ENCODE results near the gene PCDH7.

DNA sequence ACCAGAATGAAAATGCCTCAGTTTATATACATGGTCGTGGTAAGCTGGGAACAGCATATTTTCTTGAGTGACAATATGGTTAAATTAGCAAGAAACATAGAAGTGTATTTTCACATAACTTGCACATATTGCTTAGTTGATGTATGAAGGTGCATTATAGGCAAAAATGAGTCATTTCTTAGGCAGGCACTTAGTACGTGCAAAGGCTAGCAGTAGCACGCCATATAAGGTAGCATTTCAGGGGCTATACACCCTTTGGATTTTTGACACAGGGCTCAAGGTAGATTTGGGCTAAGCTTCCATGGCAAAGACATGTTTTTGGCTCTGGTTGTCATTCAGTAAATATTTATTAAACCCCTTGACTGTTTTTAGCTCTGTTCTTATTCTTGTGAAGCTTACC, 33.1 kb downstream of the PCDH7 start:
- TF ChIP-seq, protein P1, sequence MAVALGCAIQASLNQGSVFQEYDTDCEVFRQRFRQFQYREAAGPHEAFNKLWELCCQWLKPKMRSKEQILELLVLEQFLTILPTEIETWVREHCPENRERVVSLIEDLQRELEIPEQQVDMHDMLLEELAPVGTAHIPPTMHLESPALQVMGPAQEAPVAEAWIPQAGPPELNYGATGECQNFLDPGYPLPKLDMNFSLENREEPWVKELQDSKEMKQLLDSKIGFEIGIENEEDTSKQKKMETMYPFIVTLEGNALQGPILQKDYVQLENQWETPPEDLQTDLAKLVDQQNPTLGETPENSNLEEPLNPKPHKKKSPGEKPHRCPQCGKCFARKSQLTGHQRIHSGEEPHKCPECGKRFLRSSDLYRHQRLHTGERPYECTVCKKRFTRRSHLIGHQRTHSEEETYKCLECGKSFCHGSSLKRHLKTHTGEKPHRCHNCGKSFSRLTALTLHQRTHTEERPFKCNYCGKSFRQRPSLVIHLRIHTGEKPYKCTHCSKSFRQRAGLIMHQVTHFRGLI (tag by site-specific recombination; IDR thresholded peaks at IDR 0.05): no peak
- TF ChIP-seq TCF7L2 (IDR thresholded peaks at IDR 0.05; ENCODE audit: borderline replicate concordance, low read depth, low read length): no peak
- TF ChIP-seq, protein P2, sequence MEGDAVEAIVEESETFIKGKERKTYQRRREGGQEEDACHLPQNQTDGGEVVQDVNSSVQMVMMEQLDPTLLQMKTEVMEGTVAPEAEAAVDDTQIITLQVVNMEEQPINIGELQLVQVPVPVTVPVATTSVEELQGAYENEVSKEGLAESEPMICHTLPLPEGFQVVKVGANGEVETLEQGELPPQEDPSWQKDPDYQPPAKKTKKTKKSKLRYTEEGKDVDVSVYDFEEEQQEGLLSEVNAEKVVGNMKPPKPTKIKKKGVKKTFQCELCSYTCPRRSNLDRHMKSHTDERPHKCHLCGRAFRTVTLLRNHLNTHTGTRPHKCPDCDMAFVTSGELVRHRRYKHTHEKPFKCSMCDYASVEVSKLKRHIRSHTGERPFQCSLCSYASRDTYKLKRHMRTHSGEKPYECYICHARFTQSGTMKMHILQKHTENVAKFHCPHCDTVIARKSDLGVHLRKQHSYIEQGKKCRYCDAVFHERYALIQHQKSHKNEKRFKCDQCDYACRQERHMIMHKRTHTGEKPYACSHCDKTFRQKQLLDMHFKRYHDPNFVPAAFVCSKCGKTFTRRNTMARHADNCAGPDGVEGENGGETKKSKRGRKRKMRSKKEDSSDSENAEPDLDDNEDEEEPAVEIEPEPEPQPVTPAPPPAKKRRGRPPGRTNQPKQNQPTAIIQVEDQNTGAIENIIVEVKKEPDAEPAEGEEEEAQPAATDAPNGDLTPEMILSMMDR (tag by site-specific recombination; IDR thresholded peaks at IDR 0.05): no peak

All from HEK293 (cell line).